ENCODE measurements around the gene CEACAM5.

DNA sequence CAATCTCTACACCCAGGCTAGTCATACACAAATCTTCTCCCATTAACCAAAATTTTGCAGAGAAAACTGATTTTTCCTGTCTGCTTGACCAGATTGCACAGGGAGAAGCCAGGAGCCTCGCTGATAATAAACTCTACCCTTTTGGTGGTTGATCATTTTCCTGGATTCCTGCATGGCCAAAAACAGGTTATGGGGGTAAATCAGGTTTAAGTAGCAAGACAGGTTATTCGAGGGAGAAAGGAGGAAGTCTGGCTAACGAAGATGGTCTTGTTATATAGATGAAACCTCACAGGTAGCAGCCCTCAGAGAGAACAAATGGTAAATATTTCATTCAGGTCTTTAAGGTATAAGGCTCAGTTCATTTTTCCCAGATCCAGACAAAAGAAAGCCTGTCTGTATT, 30.9 kb downstream of the CEACAM5 start:
- TF ChIP-seq, protein P1, sequence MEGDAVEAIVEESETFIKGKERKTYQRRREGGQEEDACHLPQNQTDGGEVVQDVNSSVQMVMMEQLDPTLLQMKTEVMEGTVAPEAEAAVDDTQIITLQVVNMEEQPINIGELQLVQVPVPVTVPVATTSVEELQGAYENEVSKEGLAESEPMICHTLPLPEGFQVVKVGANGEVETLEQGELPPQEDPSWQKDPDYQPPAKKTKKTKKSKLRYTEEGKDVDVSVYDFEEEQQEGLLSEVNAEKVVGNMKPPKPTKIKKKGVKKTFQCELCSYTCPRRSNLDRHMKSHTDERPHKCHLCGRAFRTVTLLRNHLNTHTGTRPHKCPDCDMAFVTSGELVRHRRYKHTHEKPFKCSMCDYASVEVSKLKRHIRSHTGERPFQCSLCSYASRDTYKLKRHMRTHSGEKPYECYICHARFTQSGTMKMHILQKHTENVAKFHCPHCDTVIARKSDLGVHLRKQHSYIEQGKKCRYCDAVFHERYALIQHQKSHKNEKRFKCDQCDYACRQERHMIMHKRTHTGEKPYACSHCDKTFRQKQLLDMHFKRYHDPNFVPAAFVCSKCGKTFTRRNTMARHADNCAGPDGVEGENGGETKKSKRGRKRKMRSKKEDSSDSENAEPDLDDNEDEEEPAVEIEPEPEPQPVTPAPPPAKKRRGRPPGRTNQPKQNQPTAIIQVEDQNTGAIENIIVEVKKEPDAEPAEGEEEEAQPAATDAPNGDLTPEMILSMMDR (conservative IDR thresholded peaks at IDR 0.05), result no peak
- TF ChIP-seq EZH2 (IDR thresholded peaks at IDR 0.05; ENCODE audit: low read depth), result no peak

Data from PC-9 (cell line).